K562 (cell line): Measurements from ENCODE around the gene FBXL2. TPM values are rescaled to one million over a fixed set of nuclear protein-coding genes. Genes with fewer than 3 reads are reported as not detected.

Source experiments
- ATF7 ChIP-seq: fragments of 450-650 bp; IDR thresholded peaks from 2 replicates; pipeline ENCODE4 v1.7.1; 2014; ENCODE audit warnings: mild to moderate bottlenecking, moderate library complexity
- CBX2 ChIP-seq: fragments of 200-600 bp; sonication (generic); IDR thresholded peaks from one replicate; pipeline ENCODE4 v1.6.1; 2012; ENCODE audit warnings: mild to moderate bottlenecking, low read length, inconsistent platforms; ENCODE audit not compliant: insufficient read depth, poor library complexity, severe bottlenecking
- CBX3 ChIP-seq, 2 experiments: IDR thresholded peaks; 1 replicate in 1 of 2; 2 replicates in 1 of 2; pipeline ENCODE4 v1.6.1; 2012; ENCODE audit warnings: inconsistent platforms in 2 of 2, low read length in 2 of 2, borderline replicate concordance in 1 of 2, control low read depth in 1 of 2
- EZH2 ChIP-seq: IDR thresholded peaks from 2 replicates; pipeline ENCODE4 v1.6.1; 2012; ENCODE audit warnings: low read depth, mild to moderate bottlenecking, inconsistent platforms, low read length, borderline replicate concordance
- HDGF ChIP-seq: fragments of 450-650 bp; IDR thresholded peaks from 2 replicates; pipeline ENCODE4 v1.6.1; 2016
- MAZ ChIP-seq, 2 experiments: fragments of 450-650 bp in 1 of 2; sonication (generic) in 1 of 2; formaldehyde crosslinking; IDR thresholded peaks in 1 of 2; conservative IDR thresholded peaks in 1 of 2; 2 replicates each; pipeline versions ENCODE4 v1.4.0 to v1.5.0; 2020; ENCODE audit warnings: mild to moderate bottlenecking in 1 of 2, missing genetic modification reagents in 1 of 2
- MCM3 ChIP-seq: fragments of 450-650 bp; IDR thresholded peaks from 2 replicates; pipeline ENCODE4 v1.6.1; 2016
- NFE2L1 ChIP-seq: fragments of 450-650 bp; IDR thresholded peaks from 2 replicates; pipeline ENCODE4 v1.6.1; 2016; ENCODE audit warnings: missing genetic modification characterization, low read depth, mild to moderate bottlenecking, missing compliant biosample characterization, moderate library complexity, borderline replicate concordance
- PCBP1 ChIP-seq: fragments of 200-400 bp; formaldehyde crosslinking; IDR thresholded peaks from 2 replicates; pipeline ENCODE4 v1.6.1; 2018; ENCODE audit warnings: mild to moderate bottlenecking, low read depth, low read length; ENCODE audit not compliant: poor library complexity, severe bottlenecking
- PURB ChIP-seq: sonication (generic); formaldehyde crosslinking; IDR thresholded peaks from 2 replicates; pipeline ENCODE4 v1.9.0; 2021; ENCODE audit warnings: low read depth, mild to moderate bottlenecking, missing genetic modification reagents
- RFX7 ChIP-seq: fragments of 250-450 bp; sonication (Bioruptor Pico); IDR thresholded peaks from 2 replicates; pipeline ENCODE4 v1.5.1; 2021; ENCODE audit warnings: mild to moderate bottlenecking
- TAF7 ChIP-seq: fragments of 450-650 bp; IDR thresholded peaks from 2 replicates; pipeline ENCODE4 v1.6.1; 2016; ENCODE audit warnings: missing genetic modification characterization, missing compliant biosample characterization
- ZFX ChIP-seq: sonication (generic); formaldehyde crosslinking; IDR thresholded peaks from 2 replicates; pipeline ENCODE4 v1.8.0; 2022; ENCODE audit warnings: mild to moderate bottlenecking, missing genetic modification reagents, moderate library complexity
- ZNF274 ChIP-seq: IDR thresholded peaks from 2 replicates; pipeline ENCODE4 v1.6.1; 2011; ENCODE audit warnings: low read depth, mild to moderate bottlenecking, low read length, moderate library complexity, borderline replicate concordance
- ZNF311 ChIP-seq: fragments of 250-450 bp; sonication (Bioruptor Pico); IDR thresholded peaks from 2 replicates; pipeline ENCODE4 v1.4.0; 2020; ENCODE audit warnings: mild to moderate bottlenecking, moderate library complexity
- polyA plus RNA-seq, 8 experiments: library from polyadenylated mRNA; depleted of rRNA in 4 of 8; stranded (reverse) in 5 of 8; unstranded in 3 of 8; fragments of >200 nt; fragmentation: Nextera tagmentation in 2 of 8; fragmentation: Illumina TruSeq in 1 of 8; extraction: Ambion mirVana in 2 of 8; extraction: Trizol in 1 of 8; gene quantifications; 2 replicates each; pipeline versions ENCODE4 v1.2.1 to v1.2.3, GENCODE V29; 2011 to 2014; ENCODE audit warnings: inconsistent platforms in 1 of 8, missing spikeins in 1 of 8
- total RNA-seq, 7 experiments: library from RNA; depleted of rRNA in 6 of 7; stranded (reverse); fragments of >200 nt in 6 of 7; fragmentation: Illumina TruSeq in 2 of 7; extraction: Trizol in 2 of 7; gene quantifications; 2 replicates each; pipeline versions ENCODE4 v1.2.1 to v1.2.3, GENCODE V29; 2011 to 2021; ENCODE audit warnings: low replicate concordance in 1 of 7
- TF ChIP-seq, protein P1 (sequence below), 2 experiments: IDR thresholded peaks in 1 of 2; conservative IDR thresholded peaks in 1 of 2; 2 replicates each; pipeline ENCODE4 v1.6.1; 2016; ENCODE audit warnings: low read depth in 2 of 2, mild to moderate bottlenecking in 1 of 2, missing compliant biosample characterization in 1 of 2, missing genetic modification characterization in 1 of 2, moderate library complexity in 1 of 2
- TF ChIP-seq, protein P2 (sequence below): fragments of 450-650 bp; formaldehyde crosslinking; conservative IDR thresholded peaks from 2 replicates; pipeline ENCODE4 v1.4.0; 2022; ENCODE audit warnings: mild to moderate bottlenecking, missing genetic modification characterization
- TF ChIP-seq, protein P3 (sequence below): sonication (generic); formaldehyde crosslinking; IDR thresholded peaks from 2 replicates; pipeline ENCODE4 v1.8.1; 2023; ENCODE audit warnings: mild to moderate bottlenecking, missing genetic modification reagents

FBXL2 gene
- total and polyA plus RNA-seq, 9 of the 15 experiments (the other 6 are each of a cell fraction or from before 2014, with no cell fraction given), result 1.3 to 6.9 (median 1.9) TPM

DNA sequence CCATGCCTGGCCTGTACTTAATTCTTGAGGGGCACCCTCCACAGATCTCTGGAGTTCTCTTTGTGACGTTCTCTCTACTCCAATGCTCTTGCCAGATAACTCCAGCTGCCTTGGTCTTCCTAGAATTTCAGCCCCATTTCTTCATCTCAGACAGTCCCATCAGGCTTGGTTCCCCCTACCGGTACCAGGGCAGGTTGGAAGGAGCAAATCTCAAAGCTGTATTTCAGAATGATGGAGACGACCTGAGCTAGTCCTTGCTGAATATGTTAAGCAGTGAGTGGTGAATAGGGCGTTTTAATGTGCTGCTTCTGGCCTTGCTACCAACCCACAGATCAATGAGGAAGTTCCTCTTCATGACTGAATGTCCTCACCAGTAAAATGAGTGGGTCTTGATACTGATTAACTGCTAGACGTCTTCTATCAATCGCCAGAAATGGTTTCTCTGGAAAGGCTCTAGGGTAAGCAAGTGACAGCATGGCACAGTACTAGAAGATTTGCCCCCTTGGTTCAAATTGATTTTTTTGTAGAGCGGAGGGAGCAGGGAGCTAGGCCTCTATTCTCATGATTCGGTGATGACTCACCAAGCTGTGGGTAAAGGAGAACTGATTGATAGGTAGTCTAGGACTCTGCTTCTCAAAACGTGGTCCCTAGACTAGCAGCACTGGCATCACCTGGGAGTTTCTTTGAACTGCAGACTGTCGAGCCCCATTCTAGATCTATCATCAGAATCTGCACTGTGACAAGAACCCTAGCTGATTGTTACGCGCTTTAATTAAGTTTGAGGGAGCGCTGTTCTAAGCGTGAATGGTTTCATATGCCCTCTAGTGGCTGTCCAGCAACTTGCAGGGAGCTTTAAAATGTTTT, 95.2 kb downstream of the FBXL2 start (continued):
- TF ChIP-seq, protein P1, sequence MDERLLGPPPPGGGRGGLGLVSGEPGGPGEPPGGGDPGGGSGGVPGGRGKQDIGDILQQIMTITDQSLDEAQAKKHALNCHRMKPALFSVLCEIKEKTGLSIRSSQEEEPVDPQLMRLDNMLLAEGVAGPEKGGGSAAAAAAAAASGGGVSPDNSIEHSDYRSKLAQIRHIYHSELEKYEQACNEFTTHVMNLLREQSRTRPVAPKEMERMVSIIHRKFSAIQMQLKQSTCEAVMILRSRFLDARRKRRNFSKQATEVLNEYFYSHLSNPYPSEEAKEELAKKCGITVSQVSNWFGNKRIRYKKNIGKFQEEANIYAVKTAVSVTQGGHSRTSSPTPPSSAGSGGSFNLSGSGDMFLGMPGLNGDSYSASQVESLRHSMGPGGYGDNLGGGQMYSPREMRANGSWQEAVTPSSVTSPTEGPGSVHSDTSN (CRISPR knock-in tag; IDR thresholded peaks at IDR 0.05; ENCODE audit: low read depth), result no peak
- TF ChIP-seq, protein P1 (tag; conservative IDR thresholded peaks at IDR 0.05; ENCODE audit: low read depth), result peak; percentile 57
- no peak for TF ChIP-seq CBX2
- no peak for TF ChIP-seq ZFX (CRISPR knock-in tag)
- TF ChIP-seq, protein P2, sequence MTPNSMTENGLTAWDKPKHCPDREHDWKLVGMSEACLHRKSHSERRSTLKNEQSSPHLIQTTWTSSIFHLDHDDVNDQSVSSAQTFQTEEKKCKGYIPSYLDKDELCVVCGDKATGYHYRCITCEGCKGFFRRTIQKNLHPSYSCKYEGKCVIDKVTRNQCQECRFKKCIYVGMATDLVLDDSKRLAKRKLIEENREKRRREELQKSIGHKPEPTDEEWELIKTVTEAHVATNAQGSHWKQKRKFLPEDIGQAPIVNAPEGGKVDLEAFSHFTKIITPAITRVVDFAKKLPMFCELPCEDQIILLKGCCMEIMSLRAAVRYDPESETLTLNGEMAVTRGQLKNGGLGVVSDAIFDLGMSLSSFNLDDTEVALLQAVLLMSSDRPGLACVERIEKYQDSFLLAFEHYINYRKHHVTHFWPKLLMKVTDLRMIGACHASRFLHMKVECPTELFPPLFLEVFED (CRISPR knock-in tag), result no peak
- TF ChIP-seq, protein P3, sequence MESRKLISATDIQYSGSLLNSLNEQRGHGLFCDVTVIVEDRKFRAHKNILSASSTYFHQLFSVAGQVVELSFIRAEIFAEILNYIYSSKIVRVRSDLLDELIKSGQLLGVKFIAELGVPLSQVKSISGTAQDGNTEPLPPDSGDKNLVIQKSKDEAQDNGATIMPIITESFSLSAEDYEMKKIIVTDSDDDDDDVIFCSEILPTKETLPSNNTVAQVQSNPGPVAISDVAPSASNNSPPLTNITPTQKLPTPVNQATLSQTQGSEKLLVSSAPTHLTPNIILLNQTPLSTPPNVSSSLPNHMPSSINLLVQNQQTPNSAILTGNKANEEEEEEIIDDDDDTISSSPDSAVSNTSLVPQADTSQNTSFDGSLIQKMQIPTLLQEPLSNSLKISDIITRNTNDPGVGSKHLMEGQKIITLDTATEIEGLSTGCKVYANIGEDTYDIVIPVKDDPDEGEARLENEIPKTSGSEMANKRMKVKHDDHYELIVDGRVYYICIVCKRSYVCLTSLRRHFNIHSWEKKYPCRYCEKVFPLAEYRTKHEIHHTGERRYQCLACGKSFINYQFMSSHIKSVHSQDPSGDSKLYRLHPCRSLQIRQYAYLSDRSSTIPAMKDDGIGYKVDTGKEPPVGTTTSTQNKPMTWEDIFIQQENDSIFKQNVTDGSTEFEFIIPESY (CRISPR knock-in tag), result peak; percentile 50; the same call in 1 of the 2 replicates
- TF ChIP-seq TAF7 (tag), result no peak
- no peak for TF ChIP-seq PCBP1
- TF ChIP-seq ZNF311, result no peak
- TF ChIP-seq NFE2L1, result no peak
- peak; percentile 49; the same call in 1 of the 2 replicates for TF ChIP-seq ATF7
- TF ChIP-seq MAZ (CRISPR knock-in tag; conservative IDR thresholded peaks at IDR 0.05 in 1 of 2, IDR thresholded peaks at IDR 0.05 in 1 of 2), result 0 out of 4 replicates have a peak, but pooled peaks of 1 of the 2 experiments have one; percentile 24
- TF ChIP-seq PURB (CRISPR knock-in tag), result no peak
- TF ChIP-seq MCM3, result no peak
- no peak for TF ChIP-seq HDGF
- TF ChIP-seq CBX3 (IDR thresholded peaks at IDR 0.05; ENCODE audit: borderline replicate concordance in 1 of 2, low read length in 2 of 2), result peak in 1 of 2 experiments; percentile 42; a peak in 1 of 3 replicates
- TF ChIP-seq ZNF274, result no peak
- no peak for TF ChIP-seq EZH2
- TF ChIP-seq RFX7 (CRISPR knock-in tag), result no peak
